Ectodermal cell (in vitro differentiated cells): ENCODE measurements around the gene UCK1.

Source experiments
- H3K27ac ChIP-seq: 2 replicates; pipeline ENCODE4 v1.7.0; 2013; ENCODE audit warnings: mild to moderate bottlenecking, low read depth, low read length; ENCODE audit not compliant: insufficient read depth, poor library complexity, severe bottlenecking
- H3K27me3 ChIP-seq: 2 replicates; pipeline ENCODE4 v1.7.0; 2013; ENCODE audit warnings: mild to moderate bottlenecking, low read length; ENCODE audit not compliant: insufficient read depth, control insufficient read depth, poor library complexity, severe bottlenecking
- H3K36me3 ChIP-seq: one replicate; pipeline ENCODE4 v1.7.0; 2013; ENCODE audit warnings: low read length; ENCODE audit not compliant: control insufficient read depth, insufficient read depth
- H3K4me1 ChIP-seq: one replicate; pipeline ENCODE4 v1.7.0; 2013; ENCODE audit warnings: low read length; ENCODE audit not compliant: control insufficient read depth, insufficient read depth
- H3K4me3 ChIP-seq: 2 replicates; pipeline ENCODE4 v1.7.0; 2013; ENCODE audit warnings: low read depth, low read length, control low read depth; ENCODE audit not compliant: insufficient read depth
- H3K9me3 ChIP-seq: 2 replicates; pipeline ENCODE4 v1.7.0; 2013; ENCODE audit warnings: mild to moderate bottlenecking, low read length, moderate library complexity; ENCODE audit not compliant: control insufficient read depth
- WGBS, 2 experiments: methylation state at CpG; one replicate each; pipeline ENCODE4 v1.1.7; 2013; ENCODE audit warnings: missing lambda C conversion rate in 2 of 2; 5-methylcytosine and 5-hydroxymethylcytosine counted together

The UCK1 gene

DNA sequence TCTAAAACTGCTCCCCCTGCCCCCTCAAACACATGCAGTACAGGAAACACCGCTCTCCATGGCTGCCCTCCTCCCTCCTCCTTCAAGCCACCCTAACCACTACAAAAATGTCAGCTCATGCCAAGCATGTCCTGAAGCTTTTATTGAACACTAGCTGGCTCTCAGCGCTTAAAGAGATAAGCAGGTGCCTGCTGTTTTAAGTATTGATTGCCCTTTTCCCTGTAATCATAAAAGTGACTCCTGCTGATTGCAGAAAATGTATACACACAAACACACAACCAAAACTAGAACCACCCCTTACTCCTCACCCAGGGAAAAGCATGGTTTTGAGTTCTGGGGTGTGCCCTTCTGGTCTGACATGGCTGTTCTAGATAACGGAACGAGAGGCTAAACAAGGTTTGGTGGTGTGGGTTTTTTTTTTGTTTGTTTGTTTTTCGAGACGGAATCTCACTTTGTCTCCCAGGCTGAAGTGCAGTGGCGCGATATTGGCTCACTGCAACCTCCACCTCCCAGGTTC, 3.7 kb upstream of the UCK1 start:
- WGBS, 2 experiments, result 87 to 92% methylated on average over 8 of the region's 8 CpGs
- H3K4me1 ChIP-seq, result peaks cover 5% of the 10 kb centered on the region
- H3K27me3 ChIP-seq, result no peaks in the 10 kb centered on the region
- H3K4me3 ChIP-seq, result no peak overlapping the region
- no peaks in the 10 kb centered on the region for H3K36me3 ChIP-seq
- no peak overlapping the region for H3K27ac ChIP-seq
- no peaks in the 10 kb centered on the region for H3K9me3 ChIP-seq

DNA sequence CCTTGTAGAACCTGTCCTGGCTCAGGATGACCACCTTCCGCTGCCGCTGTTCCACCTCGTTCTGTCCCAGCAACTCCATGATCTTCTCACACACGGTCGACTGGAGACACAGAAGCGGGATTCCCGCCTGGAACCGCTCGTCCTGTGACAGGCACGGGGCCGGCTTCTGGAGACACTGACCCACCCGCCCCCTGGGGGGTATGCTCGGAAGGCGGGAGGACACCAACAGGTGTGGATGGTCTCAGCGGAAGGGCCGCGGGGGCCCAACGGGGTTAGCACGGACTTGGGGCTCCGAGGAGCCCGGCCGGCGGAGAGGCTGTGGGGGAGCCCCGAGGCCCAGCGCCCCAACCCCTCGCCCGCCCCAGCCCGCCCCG, 530 bp downstream of the UCK1 start:
- 2% methylated on average over 29 of the region's 29 CpGs for WGBS, 2 experiments
- H3K9me3 ChIP-seq, result no peaks in the 10 kb centered on the region
- H3K36me3 ChIP-seq, result peaks cover 37% of the 10 kb centered on the region
- no peaks in the 10 kb centered on the region for H3K27me3 ChIP-seq
- H3K4me3 ChIP-seq, result peak overlapping the region; percentile 80
- H3K27ac ChIP-seq, result no peak overlapping the region
- peaks cover 7% of the 10 kb centered on the region for H3K4me1 ChIP-seq

DNA sequence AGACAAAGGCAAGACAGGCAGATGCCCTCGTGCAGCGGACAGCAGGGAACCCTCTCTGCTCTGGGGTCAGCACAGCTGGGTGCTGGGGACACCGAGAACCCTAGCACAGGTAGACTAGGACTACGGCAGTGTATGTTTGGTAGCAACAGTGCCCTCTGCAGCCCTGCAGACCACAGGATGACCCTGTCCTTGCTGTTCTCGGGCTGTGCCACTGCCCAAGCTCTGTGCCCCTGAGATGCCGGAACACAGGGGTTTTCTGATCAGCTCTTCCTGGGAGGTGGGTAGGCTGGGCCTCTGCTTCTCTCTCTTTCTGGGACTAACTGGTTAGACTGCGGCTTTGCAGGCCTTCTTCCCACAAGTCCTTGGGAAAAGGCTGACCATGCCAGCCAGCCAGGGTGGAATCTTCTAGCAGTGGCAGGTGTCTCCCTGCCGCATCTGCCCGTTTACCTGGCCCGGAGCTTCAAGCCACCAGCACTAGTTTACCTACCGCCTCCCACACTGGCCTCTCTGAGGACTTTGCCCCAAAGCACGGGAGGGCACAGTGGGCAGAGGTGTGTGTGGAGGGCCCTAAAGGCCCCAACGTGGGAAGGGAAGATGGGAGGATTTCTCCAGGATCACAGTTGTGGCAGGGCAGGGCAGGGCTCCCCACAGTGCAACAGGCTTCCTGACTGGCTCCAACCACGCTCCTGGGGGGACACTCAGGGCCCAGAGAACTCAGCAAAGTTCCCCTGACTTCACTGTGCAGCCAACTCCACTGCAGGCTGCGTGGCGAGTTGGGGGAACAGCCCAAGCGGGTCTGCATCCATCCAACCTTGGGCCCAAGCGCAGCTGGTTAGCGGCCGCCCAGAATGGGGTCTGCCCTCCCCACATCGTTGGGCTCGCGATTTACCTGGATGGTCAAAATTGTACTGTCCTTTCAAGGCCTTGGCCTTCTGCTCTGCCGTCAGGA, 1.2 kb downstream of the UCK1 start:
- Histone ChIP-seq H3K9me3 (no peaks in the 10 kb centered on the region), H3K4me1 (peaks cover 7% of the 10 kb centered on the region), H3K27ac (no peak overlapping the region), H3K36me3 (peaks cover 37% of the 10 kb centered on the region), H3K4me3 (peak overlapping the region; percentile 80), H3K27me3 (no peaks in the 10 kb centered on the region)
- 69 to 71% methylated on average over 24 of the region's 24 CpGs for WGBS, 2 experiments

DNA sequence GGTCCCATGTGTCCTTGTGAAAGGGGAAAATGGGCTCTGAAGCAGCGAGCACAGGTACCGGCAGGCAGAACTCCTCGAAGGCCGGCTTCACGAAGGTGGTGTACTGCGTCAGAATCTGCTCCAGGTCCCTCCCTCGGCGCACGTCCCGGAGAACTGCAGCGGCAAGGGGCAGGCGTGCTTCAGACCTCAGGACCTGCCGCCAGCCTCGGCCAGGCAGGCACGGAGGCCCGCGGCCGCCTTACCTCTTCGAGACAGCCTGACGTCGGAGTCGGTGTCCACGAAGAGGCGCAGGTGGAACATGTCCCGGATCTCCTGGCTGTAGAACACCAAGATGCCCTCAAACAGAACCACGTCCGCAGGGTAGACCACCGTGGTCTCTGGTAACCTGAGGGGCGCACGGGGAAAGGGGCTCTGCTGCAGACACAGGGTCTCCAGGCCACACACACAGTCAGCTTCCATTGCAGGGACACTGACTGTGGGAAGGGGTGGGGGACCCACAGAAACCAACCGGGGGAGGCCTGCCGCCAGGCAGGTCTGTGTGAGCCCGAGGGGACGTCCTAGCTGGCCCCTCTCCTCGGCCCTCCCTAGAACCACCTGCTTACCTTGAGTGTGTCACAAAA, 2.1 kb downstream of the UCK1 start:
- H3K27me3 ChIP-seq, result no peaks in the 10 kb centered on the region
- peaks cover 7% of the 10 kb centered on the region for H3K4me1 ChIP-seq
- 96 to 97% methylated on average over 35 of the region's 35 CpGs for WGBS, 2 experiments
- H3K9me3 ChIP-seq, result no peaks in the 10 kb centered on the region
- no peak overlapping the region for H3K27ac ChIP-seq
- H3K4me3 ChIP-seq, result no peak overlapping the region
- peaks cover 37% of the 10 kb centered on the region for H3K36me3 ChIP-seq

DNA sequence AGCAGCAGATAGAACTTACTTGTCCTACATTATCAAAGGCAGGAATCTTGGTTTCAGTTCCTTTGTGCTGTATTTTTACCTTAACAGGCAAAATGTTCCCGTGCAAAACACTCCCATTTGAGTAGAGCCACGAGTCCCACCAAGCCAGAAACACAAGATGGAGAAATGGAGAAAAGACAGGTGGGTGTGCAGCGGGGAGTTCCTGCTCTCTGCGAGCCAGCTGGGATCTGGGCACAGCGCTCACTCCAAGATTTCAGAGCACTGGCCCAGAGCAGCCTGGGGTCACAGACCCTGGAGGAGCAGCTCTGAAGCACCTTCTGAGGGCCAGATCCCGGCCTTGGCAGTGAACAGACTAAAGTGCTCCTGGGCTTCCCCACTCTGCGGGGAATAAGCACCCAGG, 2.9 kb downstream of the UCK1 start:
- 96 to 97% methylated on average over 7 of the region's 7 CpGs for WGBS, 2 experiments
- Histone ChIP-seq H3K9me3 (no peaks in the 10 kb centered on the region), H3K36me3 (peaks cover 37% of the 10 kb centered on the region)

DNA sequence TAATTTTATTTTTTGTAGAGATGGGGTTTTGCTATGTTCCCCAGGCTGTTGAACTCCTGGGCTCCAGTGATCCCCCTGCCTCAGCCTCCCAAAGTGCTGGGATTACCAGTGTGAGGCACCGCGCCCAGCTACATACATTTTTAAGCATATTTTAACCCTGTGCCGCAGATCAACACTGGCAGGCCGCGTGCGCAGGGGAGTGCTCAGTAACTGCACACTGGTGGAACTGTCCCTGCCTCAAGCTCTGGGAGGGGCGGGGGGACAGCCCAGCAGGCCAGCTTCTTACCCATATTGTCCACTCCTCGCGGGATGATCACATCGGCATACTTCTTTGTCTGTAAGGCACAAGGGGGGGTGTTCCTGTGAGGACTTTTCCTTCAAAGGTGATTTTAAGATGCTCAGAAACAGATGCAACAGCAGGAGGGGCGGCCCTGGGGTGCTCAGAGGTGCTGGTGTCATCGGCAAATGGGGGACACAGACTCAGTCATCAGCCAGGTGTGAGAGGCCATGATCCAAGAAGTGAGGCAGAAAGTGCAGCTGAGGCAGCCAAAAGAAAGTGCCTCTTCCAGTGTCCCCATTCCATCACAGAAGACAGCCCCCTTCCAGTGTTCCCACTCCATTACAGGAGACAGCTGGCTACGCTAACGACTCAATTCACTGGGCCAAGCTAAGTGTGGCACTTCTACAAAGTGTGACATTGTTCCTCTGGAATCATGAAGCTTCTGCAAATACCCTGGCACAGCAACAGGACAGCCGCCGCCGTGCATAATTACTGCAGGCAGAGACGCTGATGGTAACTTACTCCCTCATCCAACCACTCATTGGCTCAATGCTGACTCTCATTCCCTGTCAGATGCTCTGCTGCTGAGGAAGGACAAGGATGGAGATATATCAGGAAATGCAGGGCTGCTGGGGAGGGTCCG, 5.2 kb downstream of the UCK1 start:
- Histone ChIP-seq H3K27me3 (no peaks in the 10 kb centered on the region), H3K4me3 (no peak overlapping the region), H3K9me3 (no peaks in the 10 kb centered on the region), H3K4me1 (peaks cover 7% of the 10 kb centered on the region), H3K27ac (no peak overlapping the region), H3K36me3 (peaks cover 42% of the 10 kb centered on the region)
- 89 to 92% methylated on average over 19 of the region's 19 CpGs for WGBS, 2 experiments

More for the DNA sequence above, 2.9 kb downstream of the UCK1 start:
- Histone ChIP-seq H3K27me3 (no peaks in the 10 kb centered on the region), H3K27ac (no peak overlapping the region), H3K4me1 (peaks cover 7% of the 10 kb centered on the region), H3K4me3 (no peak overlapping the region)

DNA sequence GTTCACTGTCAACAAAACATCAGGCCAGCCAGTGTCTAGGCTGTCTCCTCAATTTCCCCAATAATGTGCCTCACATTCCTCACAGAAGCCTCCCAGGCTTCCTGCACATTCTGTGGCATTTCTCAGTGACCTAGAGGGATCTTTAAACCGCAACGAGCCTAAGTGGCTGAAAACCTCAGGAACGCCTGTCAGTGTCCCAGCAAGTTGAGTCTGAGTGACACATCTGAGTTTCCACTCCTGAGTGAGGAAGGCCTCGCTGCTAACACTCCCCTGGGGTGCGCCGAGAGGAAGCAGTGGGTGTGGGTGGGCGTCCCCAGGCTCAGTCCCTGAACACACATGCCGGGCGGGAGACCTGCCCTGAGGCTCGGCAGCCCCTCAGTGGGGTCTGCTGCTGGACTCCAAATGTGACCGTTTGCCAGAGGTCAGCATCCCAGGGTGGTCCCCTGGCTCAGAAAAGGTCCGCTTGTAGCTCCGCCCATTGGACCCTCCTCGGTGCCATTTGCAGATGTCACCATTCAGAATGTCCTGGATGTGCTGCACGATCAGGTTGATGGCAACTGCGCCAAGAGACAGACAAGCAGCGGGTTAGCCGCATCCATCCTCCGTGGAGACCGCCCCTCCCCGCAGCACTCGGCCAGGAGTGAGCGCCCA, 6.3 kb downstream of the UCK1 start:
- H3K27me3 ChIP-seq, result no peaks in the 10 kb centered on the region
- H3K4me1 ChIP-seq, result peaks cover 3% of the 10 kb centered on the region
- H3K27ac ChIP-seq, result no peak overlapping the region
- WGBS, 2 experiments, result 94 to 95% methylated on average over 23 of the region's 23 CpGs
- H3K36me3 ChIP-seq, result peaks cover 52% of the 10 kb centered on the region
- H3K9me3 ChIP-seq, result no peaks in the 10 kb centered on the region
- H3K4me3 ChIP-seq, result no peak overlapping the region

DNA sequence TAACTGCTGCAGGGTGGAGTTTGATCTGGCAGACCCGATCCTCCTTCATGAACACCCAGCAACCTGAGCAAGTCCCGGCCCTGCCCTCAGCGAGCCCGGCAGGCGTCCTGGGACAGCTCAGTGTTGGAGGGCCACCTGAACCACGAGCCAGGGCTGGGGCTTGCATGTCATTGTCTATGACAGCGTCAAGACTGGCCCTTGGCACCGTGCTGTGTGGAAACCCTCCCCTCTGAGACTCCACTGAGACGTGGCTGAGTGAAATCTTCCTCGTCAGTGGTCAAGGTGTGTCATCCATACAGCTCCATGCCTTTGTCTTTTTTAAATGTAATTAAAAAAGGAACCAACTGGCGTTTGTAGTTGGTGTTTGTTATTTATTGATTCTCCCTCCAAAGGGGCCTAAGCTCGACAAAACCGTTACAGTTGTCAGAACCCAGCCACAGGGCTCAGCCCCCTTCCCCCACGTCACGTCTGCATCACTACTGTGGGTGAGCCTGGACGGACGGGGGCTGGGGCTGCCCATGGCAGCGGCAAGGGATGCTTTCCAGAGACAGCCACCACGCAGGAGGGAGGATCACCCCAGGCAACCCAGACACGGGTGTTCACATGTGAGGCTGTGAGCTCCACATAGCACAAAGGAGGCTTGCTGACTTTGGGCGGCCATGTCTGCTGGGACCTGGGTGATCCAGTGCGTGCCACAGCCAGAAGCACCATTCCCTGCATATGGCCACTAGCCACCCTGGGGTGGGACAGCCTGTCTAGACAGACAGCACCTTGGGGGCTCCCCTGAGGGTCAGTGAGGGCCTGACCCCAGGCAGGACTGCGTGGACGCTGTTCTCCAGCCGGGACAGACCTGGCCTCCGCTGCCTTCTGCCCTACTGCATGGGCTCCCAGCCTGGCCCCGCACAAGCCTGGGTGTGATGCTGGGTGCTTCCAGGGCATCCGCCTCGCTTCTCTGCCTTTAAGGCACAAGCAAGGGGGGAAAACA, 7.3 kb downstream of the UCK1 start:
- Histone ChIP-seq H3K4me3 (no peak overlapping the region), H3K4me1 (no peaks in the 10 kb centered on the region), H3K27ac (no peak overlapping the region), H3K27me3 (no peaks in the 10 kb centered on the region), H3K36me3 (peaks cover 53% of the 10 kb centered on the region), H3K9me3 (no peaks in the 10 kb centered on the region)
- WGBS, 2 experiments, result 93 to 94% methylated on average over 29 of the region's 29 CpGs

DNA sequence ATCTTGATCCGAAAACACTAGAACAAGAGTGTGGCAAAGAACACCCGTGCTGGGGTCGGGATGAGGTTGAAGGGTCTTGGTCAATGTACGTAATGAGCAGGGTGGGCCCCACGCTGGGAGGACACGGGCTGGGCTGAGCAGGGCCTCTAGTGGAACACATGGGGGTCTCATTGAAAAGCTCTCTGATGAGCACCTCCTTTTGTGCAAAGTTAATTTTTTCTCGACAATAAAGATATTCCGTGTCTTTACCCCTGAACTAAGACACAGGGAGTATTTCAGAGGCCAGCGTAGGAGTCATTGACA, 8.0 kb downstream of the UCK1 start:
- H3K4me1 ChIP-seq, result no peaks in the 10 kb centered on the region
- H3K9me3 ChIP-seq, result no peaks in the 10 kb centered on the region
- peaks cover 53% of the 10 kb centered on the region for H3K36me3 ChIP-seq
- H3K27me3 ChIP-seq, result no peaks in the 10 kb centered on the region
- 94 to 95% methylated on average over 9 of the region's 9 CpGs for WGBS, 2 experiments
- no peak overlapping the region for H3K4me3 ChIP-seq
- H3K27ac ChIP-seq, result no peak overlapping the region
